ENCODE measurements around the gene CLDN14. TPM values are rescaled to one million over a fixed set of nuclear protein-coding genes. Genes with fewer than 3 reads are reported as not detected.

The CLDN14 gene
- total RNA-seq, 1 donor from 2014 or later = not detected

DNA sequence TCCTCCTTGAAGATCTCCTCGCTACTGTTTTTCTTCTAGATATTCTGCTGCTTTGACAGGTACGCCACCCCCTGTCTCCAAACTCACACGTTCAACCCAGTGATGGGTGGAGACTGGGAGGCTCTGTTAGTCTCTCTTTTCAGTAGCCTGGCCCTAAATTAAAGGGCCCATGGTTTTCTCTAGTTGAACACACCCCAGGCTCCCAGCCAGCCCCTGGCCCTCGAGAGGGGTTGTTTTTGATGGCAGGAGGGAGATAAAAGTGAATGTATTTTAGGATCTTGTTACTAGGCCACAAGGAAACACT, 21.6 kb upstream of the CLDN14 start:
- H2AFZ ChIP-seq (ENCODE audit: low read depth, low read length) = no peak overlapping the region
- TF ChIP-seq EZH2 (IDR thresholded peaks at IDR 0.05; ENCODE audit: insufficient read depth, low read length) = no peak
- TF ChIP-seq, protein P1, sequence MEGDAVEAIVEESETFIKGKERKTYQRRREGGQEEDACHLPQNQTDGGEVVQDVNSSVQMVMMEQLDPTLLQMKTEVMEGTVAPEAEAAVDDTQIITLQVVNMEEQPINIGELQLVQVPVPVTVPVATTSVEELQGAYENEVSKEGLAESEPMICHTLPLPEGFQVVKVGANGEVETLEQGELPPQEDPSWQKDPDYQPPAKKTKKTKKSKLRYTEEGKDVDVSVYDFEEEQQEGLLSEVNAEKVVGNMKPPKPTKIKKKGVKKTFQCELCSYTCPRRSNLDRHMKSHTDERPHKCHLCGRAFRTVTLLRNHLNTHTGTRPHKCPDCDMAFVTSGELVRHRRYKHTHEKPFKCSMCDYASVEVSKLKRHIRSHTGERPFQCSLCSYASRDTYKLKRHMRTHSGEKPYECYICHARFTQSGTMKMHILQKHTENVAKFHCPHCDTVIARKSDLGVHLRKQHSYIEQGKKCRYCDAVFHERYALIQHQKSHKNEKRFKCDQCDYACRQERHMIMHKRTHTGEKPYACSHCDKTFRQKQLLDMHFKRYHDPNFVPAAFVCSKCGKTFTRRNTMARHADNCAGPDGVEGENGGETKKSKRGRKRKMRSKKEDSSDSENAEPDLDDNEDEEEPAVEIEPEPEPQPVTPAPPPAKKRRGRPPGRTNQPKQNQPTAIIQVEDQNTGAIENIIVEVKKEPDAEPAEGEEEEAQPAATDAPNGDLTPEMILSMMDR (IDR thresholded peaks at IDR 0.05; ENCODE audit: insufficient read depth, low read depth, low read length) = no peak
- H3K79me2 ChIP-seq (ENCODE audit: insufficient read depth, low read length) = no peaks in the 10 kb centered on the region
- no peak for DNase-seq (ENCODE audit: low read depth)
- H3K27me3 Mint-ChIP-seq (ENCODE audit: low read depth, unreplicated experiment) = peaks cover 2% of the 10 kb centered on the region
- FAIRE-seq = no peak
- H3K4me3 ChIP-seq (ENCODE audit: insufficient read depth, low read depth, low read length) = no peak overlapping the region
- H3K27ac Mint-ChIP-seq (ENCODE audit: unreplicated experiment) = no peak overlapping the region
- H3K36me3 Mint-ChIP-seq (ENCODE audit: low read depth, unreplicated experiment) = peaks cover 7% of the 10 kb centered on the region
- no peaks in the 10 kb centered on the region for H3K9me3 ChIP-seq (ENCODE audit: insufficient read depth, low read depth, low read length)
- no peaks in the 10 kb centered on the region for H3K27me3 ChIP-seq (ENCODE audit: insufficient read depth, low read length)
- H3K4me2 ChIP-seq (ENCODE audit: low read length) = no peak overlapping the region
- H4K20me1 ChIP-seq (ENCODE audit: insufficient read depth, low read length) = no peaks in the 10 kb centered on the region
- no peak overlapping the region for H3K4me3 Mint-ChIP-seq (ENCODE audit: unreplicated experiment)
- no peaks in the 10 kb centered on the region for H3K36me3 ChIP-seq (ENCODE audit: insufficient read depth, low read length)
- H3K9me3 Mint-ChIP-seq (ENCODE audit: unreplicated experiment) = no peaks in the 10 kb centered on the region
- no peak overlapping the region for H3K27ac ChIP-seq (ENCODE audit: low read depth, low read length)
- H3K4me1 Mint-ChIP-seq (ENCODE audit: low read depth, unreplicated experiment) = peaks cover 17% of the 10 kb centered on the region
- peaks cover 6% of the 10 kb centered on the region for H3K4me1 ChIP-seq (ENCODE audit: insufficient read depth, low read length)
- no peak overlapping the region for H3K9ac ChIP-seq (ENCODE audit: low read length)

GRCh38 chr21:36499578-36500471, 19.9 kb upstream of the CLDN14 start:
- no peaks in the 10 kb centered on the region for H4K20me1 ChIP-seq (ENCODE audit: insufficient read depth, low read length)
- H3K9me3 ChIP-seq (ENCODE audit: insufficient read depth, low read depth, low read length) = no peaks in the 10 kb centered on the region
- H3K27ac ChIP-seq (ENCODE audit: low read depth, low read length) = no peak overlapping the region
- H3K36me3 Mint-ChIP-seq (ENCODE audit: low read depth, unreplicated experiment) = peaks cover 7% of the 10 kb centered on the region
- peaks cover 6% of the 10 kb centered on the region for H3K4me1 ChIP-seq (ENCODE audit: insufficient read depth, low read length)
- no peaks in the 10 kb centered on the region for H3K36me3 ChIP-seq (ENCODE audit: insufficient read depth, low read length)
- H3K4me3 Mint-ChIP-seq (ENCODE audit: unreplicated experiment) = no peak overlapping the region
- DNase-seq (ENCODE audit: low read depth) = peak; percentile 29
- H3K27me3 ChIP-seq (ENCODE audit: insufficient read depth, low read length) = no peaks in the 10 kb centered on the region
- no peak overlapping the region for H3K4me2 ChIP-seq (ENCODE audit: low read length)
- no peak overlapping the region for H3K4me3 ChIP-seq (ENCODE audit: insufficient read depth, low read depth, low read length)
- H3K27ac Mint-ChIP-seq (ENCODE audit: unreplicated experiment) = no peak overlapping the region
- TF ChIP-seq, protein P1 (IDR thresholded peaks at IDR 0.05; ENCODE audit: insufficient read depth, low read depth, low read length) = no peak
- TF ChIP-seq EZH2 (IDR thresholded peaks at IDR 0.05; ENCODE audit: insufficient read depth, low read length) = no peak
- H3K4me1 Mint-ChIP-seq (ENCODE audit: low read depth, unreplicated experiment) = peaks cover 10% of the 10 kb centered on the region
- no peak overlapping the region for H3K9ac ChIP-seq (ENCODE audit: low read length)
- peaks cover 6% of the 10 kb centered on the region for H3K9me3 Mint-ChIP-seq (ENCODE audit: unreplicated experiment)
- H3K27me3 Mint-ChIP-seq (ENCODE audit: low read depth, unreplicated experiment) = no peaks in the 10 kb centered on the region
- H3K79me2 ChIP-seq (ENCODE audit: insufficient read depth, low read length) = no peaks in the 10 kb centered on the region
- no peak overlapping the region for H2AFZ ChIP-seq (ENCODE audit: low read depth, low read length)
- no peak for FAIRE-seq

DNA sequence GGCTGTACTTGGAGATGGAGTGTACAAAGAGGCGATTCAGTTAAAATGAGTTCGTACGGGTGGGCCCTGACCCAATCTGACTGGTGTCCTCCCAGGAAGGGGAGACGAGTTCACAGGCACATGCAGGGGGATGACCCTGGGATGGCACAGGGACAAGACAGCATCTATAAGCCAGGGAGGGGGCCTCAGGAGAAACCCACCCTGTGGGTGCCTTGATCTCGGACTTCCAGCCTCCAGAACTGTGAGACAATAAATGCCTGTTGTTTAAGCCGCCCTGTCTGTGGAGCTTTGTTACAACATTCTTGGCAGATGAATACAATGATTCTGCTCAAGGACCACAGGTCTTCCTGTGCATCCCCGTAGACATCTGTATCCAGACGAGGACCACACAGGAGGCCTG, 14.6 kb upstream of the CLDN14 start:
- H3K27ac ChIP-seq (ENCODE audit: low read depth, low read length) = no peak overlapping the region
- H3K79me2 ChIP-seq (ENCODE audit: insufficient read depth, low read length) = no peaks in the 10 kb centered on the region
- Mint-ChIP-seq H3K27me3 (ENCODE audit: low read depth, unreplicated experiment) (peaks cover 6% of the 10 kb centered on the region), H3K4me1 (ENCODE audit: low read depth, unreplicated experiment) (peaks cover 3% of the 10 kb centered on the region), H3K36me3 (ENCODE audit: low read depth, unreplicated experiment) (peaks cover 21% of the 10 kb centered on the region), H3K9me3 (ENCODE audit: unreplicated experiment) (peaks cover 16% of the 10 kb centered on the region), H3K27ac (ENCODE audit: unreplicated experiment) (no peak overlapping the region), H3K4me3 (ENCODE audit: unreplicated experiment) (no peak overlapping the region)
- no peak overlapping the region for H2AFZ ChIP-seq (ENCODE audit: low read depth, low read length)
- FAIRE-seq = no peak
- H3K27me3 ChIP-seq (ENCODE audit: insufficient read depth, low read length) = no peaks in the 10 kb centered on the region
- H3K4me1 ChIP-seq (ENCODE audit: insufficient read depth, low read length) = peaks cover 13% of the 10 kb centered on the region
- no peaks in the 10 kb centered on the region for H4K20me1 ChIP-seq (ENCODE audit: insufficient read depth, low read length)
- H3K9ac ChIP-seq (ENCODE audit: low read length) = no peak overlapping the region
- no peak overlapping the region for H3K4me3 ChIP-seq (ENCODE audit: insufficient read depth, low read depth, low read length)
- no peak for DNase-seq (ENCODE audit: low read depth)
- TF ChIP-seq EZH2 (IDR thresholded peaks at IDR 0.05; ENCODE audit: insufficient read depth, low read length) = no peak
- TF ChIP-seq, protein P1 (IDR thresholded peaks at IDR 0.05; ENCODE audit: insufficient read depth, low read depth, low read length) = no peak
- no peak overlapping the region for H3K4me2 ChIP-seq (ENCODE audit: low read length)
- H3K36me3 ChIP-seq (ENCODE audit: insufficient read depth, low read length) = no peaks in the 10 kb centered on the region
- H3K9me3 ChIP-seq (ENCODE audit: insufficient read depth, low read depth, low read length) = no peaks in the 10 kb centered on the region

Data from astrocyte (in vitro differentiated cells and primary cell).